H1 (cell line): ENCODE results near the gene KCNJ2. TPM values are rescaled to one million over a fixed set of nuclear protein-coding genes. Genes with fewer than 3 reads are reported as not detected.

Experiments used
- CTCF ChIA-PET: fragments of 300-600 bp; sonication (Branson Sonifier 250); formaldehyde crosslinking; loops from one replicate; lab custom pipeline; 2021; ENCODE audit not compliant: partially characterized antibody; lab: Charles Lee
- POLR2A ChIA-PET: fragments of 300-600 bp; sonication (Branson Sonifier 250); formaldehyde crosslinking; loops from one replicate; lab custom pipeline; 2021; ENCODE audit warnings: inconsistent platforms; ENCODE audit not compliant: partially characterized antibody; lab: Charles Lee
- DNase-seq, 2 experiments: peaks; one replicate each; pipeline versions ENCODE4 v3.0.0 to v3.0.0-alpha.2; 2010 to 2022; ENCODE audit warnings: low spot score in 2 of 2, low read depth in 1 of 2, mixed read lengths in 1 of 2
- FAIRE-seq: peaks from 2 replicates; lab custom pipeline; 2011; peaks lifted over from hg19 to GRCh38; lab: Jason Lieb, UNC
- H2AFZ ChIP-seq: 2 replicates; pipeline ENCODE4 v1.8.1; 2012; ENCODE audit warnings: low read length, inconsistent platforms
- H2AK5ac ChIP-seq: 2 replicates; pipeline ENCODE4 v1.6.1; 2013; ENCODE audit warnings: low read depth, low read length
- H2BK120ac ChIP-seq: replicated peaks from 2 replicates; pipeline ENCODE3; 2013; ENCODE audit warnings: low read depth, low read length, inconsistent platforms
- H2BK12ac ChIP-seq: 2 replicates; pipeline ENCODE4 v1.6.1; 2013; ENCODE audit warnings: low read depth, low read length
- H2BK15ac ChIP-seq: 2 replicates; pipeline ENCODE4 v1.6.1; 2013; ENCODE audit warnings: low read length
- H2BK20ac ChIP-seq: 2 replicates; pipeline ENCODE4 v1.6.1; 2013; ENCODE audit warnings: low read length
- H2BK5ac ChIP-seq: 2 replicates; pipeline ENCODE4 v1.6.1; 2013; ENCODE audit warnings: low read depth, low read length
- H3K14ac ChIP-seq: 2 replicates; pipeline ENCODE4 v1.6.1; 2013; ENCODE audit warnings: inconsistent platforms; ENCODE audit not compliant: insufficient read length
- H3K18ac ChIP-seq: 2 replicates; pipeline ENCODE4 v1.6.1; 2013; ENCODE audit warnings: low read length; ENCODE audit errors: extremely low read depth
- H3K23ac ChIP-seq: 2 replicates; pipeline ENCODE4 v1.6.1; 2013; ENCODE audit warnings: inconsistent platforms; ENCODE audit not compliant: insufficient read length
- H3K23me2 ChIP-seq: 2 replicates; pipeline ENCODE4 v1.6.1; 2013; ENCODE audit warnings: low read depth, low read length
- H3K27ac ChIP-seq: 2 replicates; pipeline ENCODE4 v1.6.1; 2011; ENCODE audit warnings: low read depth, low read length, inconsistent platforms
- H3K27me3 ChIP-seq, 4 experiments: replicated peaks in 1 of 4; 1 replicate in 1 of 4; 2 replicates in 3 of 4; pipeline versions ENCODE4 v1.6.1 to v1.8.1; 2011 to 2013; ENCODE audit warnings: low read length in 3 of 4, mild to moderate bottlenecking in 3 of 4, inconsistent platforms in 2 of 4, mixed read lengths in 2 of 4, moderate library complexity in 1 of 4; ENCODE audit not compliant: control insufficient read depth in 3 of 4, insufficient read depth in 3 of 4; ENCODE audit errors: extremely low read depth in 1 of 4
- H3K36me3 ChIP-seq, 4 experiments: 2 replicates each; pipeline versions ENCODE4 v1.6.1 to v1.8.1; 2011 to 2013; ENCODE audit warnings: mild to moderate bottlenecking in 4 of 4, low read length in 3 of 4, moderate library complexity in 2 of 4, control low read depth in 1 of 4, inconsistent platforms in 1 of 4; ENCODE audit not compliant: insufficient read depth in 4 of 4, control insufficient read depth in 2 of 4
- H3K4ac ChIP-seq: replicated peaks from 2 replicates; pipeline ENCODE3; 2013; ENCODE audit warnings: low read length, low read depth, mixed read lengths, inconsistent platforms; ENCODE audit not compliant: insufficient read length
- H3K4me1 ChIP-seq, 4 experiments: replicated peaks in 1 of 4; 1 replicate in 1 of 4; 2 replicates in 3 of 4; pipeline versions ENCODE4 v1.6.1 to v1.8.1; 2011 to 2013; ENCODE audit warnings: low read length in 3 of 4, inconsistent platforms in 2 of 4, mixed read lengths in 1 of 4; ENCODE audit not compliant: insufficient read depth in 4 of 4, control insufficient read depth in 3 of 4
- H3K4me2 ChIP-seq, 2 experiments: 2 replicates each; pipeline versions ENCODE4 v1.6.1 to v1.8.1; 2011 to 2013; ENCODE audit warnings: low read depth in 2 of 2, low read length in 2 of 2, control low read depth in 1 of 2, inconsistent platforms in 1 of 2, mild to moderate bottlenecking in 1 of 2; ENCODE audit not compliant: insufficient read depth in 1 of 2
- H3K4me3 ChIP-seq, 4 experiments: fragments of 200-600, 300-600 bp in 1 of 4; sonication (generic), shearing (Covaris generic), sonication (Bioruptor Twin) in 1 of 4; 2 replicates each; pipeline versions ENCODE4 v1.5.1 to v1.8.1; 2011 to 2016; ENCODE audit warnings: low read length in 4 of 4, low read depth in 3 of 4, control low read depth in 2 of 4, inconsistent platforms in 2 of 4, mild to moderate bottlenecking in 2 of 4, mixed read lengths in 1 of 4, moderate library complexity in 1 of 4; ENCODE audit not compliant: insufficient read depth in 2 of 4; ENCODE audit errors: extremely low read depth in 1 of 4
- H3K56ac ChIP-seq: replicated peaks from 2 replicates; pipeline ENCODE3; 2013; ENCODE audit warnings: low read depth, mild to moderate bottlenecking, mixed read lengths, low read length, inconsistent platforms; ENCODE audit not compliant: insufficient read length
- H3K79me1 ChIP-seq: 2 replicates; pipeline ENCODE4 v1.6.1; 2013; ENCODE audit warnings: low read depth, low read length, control low read depth
- H3K79me2 ChIP-seq, 2 experiments: 2 replicates each; pipeline versions ENCODE4 v1.6.1 to v1.8.1; 2012 to 2013; ENCODE audit warnings: low read length in 2 of 2, mild to moderate bottlenecking in 2 of 2, inconsistent platforms in 1 of 2; ENCODE audit not compliant: insufficient read depth in 2 of 2, control insufficient read depth in 1 of 2
- H3K9ac ChIP-seq, 4 experiments: replicated peaks in 1 of 4; 1 replicate in 1 of 4; 2 replicates in 3 of 4; pipeline versions ENCODE4 v1.6.1 to v1.8.1; 2011 to 2013; ENCODE audit warnings: low read depth in 3 of 4, low read length in 3 of 4, control low read depth in 2 of 4, mild to moderate bottlenecking in 2 of 4, moderate library complexity in 2 of 4, inconsistent platforms in 1 of 4; ENCODE audit errors: extremely low read depth in 1 of 4
- H3K9me3 ChIP-seq, 2 experiments: 2 replicates each; pipeline versions ENCODE4 v1.6.1 to v1.8.1; 2012 to 2013; ENCODE audit warnings: mild to moderate bottlenecking in 2 of 2, moderate library complexity in 2 of 2, control low read depth in 1 of 2, inconsistent platforms in 1 of 2, low read depth in 1 of 2, low read length in 1 of 2, mixed read lengths in 1 of 2; ENCODE audit not compliant: insufficient read depth in 2 of 2
- H4K20me1 ChIP-seq, 2 experiments: replicated peaks in 1 of 2; 2 replicates each; pipeline versions ENCODE3 to v1.8.1; 2011 to 2013; ENCODE audit warnings: inconsistent platforms in 2 of 2, low read length in 2 of 2, mild to moderate bottlenecking in 1 of 2; ENCODE audit not compliant: insufficient read depth in 2 of 2, control insufficient read depth in 1 of 2
- H4K5ac ChIP-seq: 2 replicates; pipeline ENCODE4 v1.6.1; 2013; ENCODE audit warnings: low read length, low read depth, mixed read lengths, inconsistent platforms; ENCODE audit not compliant: insufficient read length
- H4K8ac ChIP-seq: 2 replicates; pipeline ENCODE4 v1.8.0; 2013; ENCODE audit warnings: mild to moderate bottlenecking, moderate library complexity, low read length, inconsistent platforms; ENCODE audit not compliant: insufficient read depth; ENCODE audit errors: extremely low read depth
- H4K91ac ChIP-seq: replicated peaks from 2 replicates; pipeline ENCODE3; 2013; ENCODE audit warnings: low read length, mixed read lengths, inconsistent platforms; ENCODE audit not compliant: insufficient read length
- ASH2L ChIP-seq: fragments of 200-600, 300-600 bp; sonication (generic); IDR thresholded peaks from one replicate; pipeline ENCODE4 v1.7.1; 2017; ENCODE audit warnings: low read length
- CEBPB ChIP-seq: IDR thresholded peaks from 2 replicates; pipeline ENCODE4 v1.6.1; 2012; ENCODE audit warnings: low read depth, low read length
- CHD2 ChIP-seq: IDR thresholded peaks from 2 replicates; pipeline ENCODE4 v1.6.1; 2012; ENCODE audit warnings: low read length, improper control_type of control experiment
- CTBP2 ChIP-seq: IDR thresholded peaks from 2 replicates; pipeline ENCODE4 v1.7.0; 2011; ENCODE audit warnings: borderline replicate concordance, mild to moderate bottlenecking, moderate library complexity, mixed read lengths, low read length; ENCODE audit not compliant: insufficient read depth, insufficient read length
- GABPA ChIP-seq: IDR thresholded peaks from 2 replicates; pipeline ENCODE4 v1.6.1; 2011; ENCODE audit warnings: mild to moderate bottlenecking, low read length, moderate library complexity, borderline replicate concordance; ENCODE audit not compliant: insufficient read depth
- JUND ChIP-seq: IDR thresholded peaks from 2 replicates; pipeline ENCODE4 v1.6.1; 2011; ENCODE audit warnings: mild to moderate bottlenecking, improper control_type of control experiment, low read length
- KDM4A ChIP-seq: IDR thresholded peaks from one replicate; pipeline ENCODE4 v1.7.1; 2012; ENCODE audit warnings: low read depth, mild to moderate bottlenecking, moderate library complexity, low read length, inconsistent platforms; ENCODE audit not compliant: severe bottlenecking
- KDM5A ChIP-seq: fragments of 200-600 bp; IDR thresholded peaks from 2 replicates; pipeline ENCODE4 v1.7.1; 2012; ENCODE audit warnings: mild to moderate bottlenecking, low read length, inconsistent platforms, mixed read lengths
- NANOG ChIP-seq: IDR thresholded peaks from 2 replicates; pipeline ENCODE4 v1.6.1; 2011; ENCODE audit warnings: low read length, low read depth, mild to moderate bottlenecking, inconsistent platforms; ENCODE audit not compliant: insufficient read depth, poor library complexity, severe bottlenecking
- RAD21 ChIP-seq, 2 experiments: IDR thresholded peaks in 1 of 2; conservative IDR thresholded peaks in 1 of 2; 2 replicates each; pipeline ENCODE4 v1.6.1; 2011; ENCODE audit warnings: low read depth in 2 of 2, low read length in 2 of 2, improper control_type of control experiment in 1 of 2, inconsistent platforms in 1 of 2, mild to moderate bottlenecking in 1 of 2, moderate library complexity in 1 of 2
- RXRA ChIP-seq: IDR thresholded peaks from 2 replicates; pipeline ENCODE4 v1.6.1; 2011; ENCODE audit warnings: low read depth, mild to moderate bottlenecking, low read length, moderate library complexity; ENCODE audit not compliant: insufficient read depth
- SIX5 ChIP-seq: IDR thresholded peaks from 2 replicates; pipeline ENCODE4 v1.6.1; 2011; ENCODE audit warnings: mild to moderate bottlenecking, low read depth, low read length
- SP1 ChIP-seq: IDR thresholded peaks from 2 replicates; pipeline ENCODE4 v1.6.1; 2011; ENCODE audit warnings: low read depth, low read length
- TAF1 ChIP-seq: IDR thresholded peaks from 2 replicates; pipeline ENCODE4 v1.6.1; 2011; ENCODE audit warnings: mild to moderate bottlenecking, low read depth, low read length
- YY1 ChIP-seq: IDR thresholded peaks from 2 replicates; pipeline ENCODE4 v1.6.1; 2011; ENCODE audit warnings: low read depth, mild to moderate bottlenecking, low read length
- WGBS, 2 experiments: shearing (Covaris generic) in 1 of 2; methylation state at CpG; one replicate each; pipeline versions ENCODE4 v1.1.6 to v1.1.7; 2013 to 2015; ENCODE audit warnings: low lambda C conversion rate in 2 of 2, mixed read lengths in 2 of 2, inconsistent platforms in 1 of 2, low coverage in 1 of 2, missing lambda C conversion rate in 1 of 2; ENCODE audit not compliant: insufficient replicate concordance in 2 of 2, insufficient coverage in 1 of 2, insufficient read length in 1 of 2; ENCODE audit errors: extremely low coverage in 1 of 2, missing lambda C conversion rate in 1 of 2; 5-methylcytosine and 5-hydroxymethylcytosine counted together
- polyA plus RNA-seq, 7 experiments: library from polyadenylated mRNA; depleted of rRNA in 3 of 7; stranded (reverse) in 5 of 7; unstranded in 2 of 7; fragments of >200 nt in 5 of 7; fragments of 200-250 nt in 2 of 7; gene quantifications; 1 replicate in 5 of 7; 2 replicates in 1 of 7; 4 replicates in 1 of 7; pipeline versions ENCODE4 v1.2.1 to v1.2.3, GENCODE V29; 2011 to 2013; ENCODE audit warnings: missing spikeins in 2 of 7, mixed read lengths in 2 of 7
- total RNA-seq: library from RNA; stranded (reverse); fragmentation: NEBNext Ultra II Directional; extraction: Animal tissue kit (Norgen Biotek cat#: 25700); gene quantifications from 2 replicates; pipeline ENCODE4 v1.2.1, GENCODE V29; 2021

KCNJ2 gene
- total and polyA plus RNA-seq, 2 of the 8 experiments (the other 6 are each of a cell fraction or from before 2014, with no cell fraction given), result 0.23 to 0.76 TPM

- 0 out of 7 replicates have a peak, but pooled peaks cover 0 to 2% (median 0%) of the 10 kb centered on the region in 4 experiments for H3K4me1 ChIP-seq
- no peak overlapping the region for H2BK120ac ChIP-seq
- H2AK5ac ChIP-seq, result no peak overlapping the region
- H3K27me3 ChIP-seq, result no peaks in the 10 kb centered on the region
- H3K9ac ChIP-seq, result no peak overlapping the region
- no peak overlapping the region for H3K4me2 ChIP-seq
- H3K14ac ChIP-seq, result no peak overlapping the region
- FAIRE-seq (no peak), DNase-seq (no peak)
- 89% methylated on average over 3 of the region's 3 CpGs; no CpG with 5 or more reads in 1 of the 2 experiments for WGBS, 2 experiments
- H3K23ac ChIP-seq, result no peak overlapping the region
- no peaks in the 10 kb centered on the region for H3K79me1 ChIP-seq
- no peak overlapping the region for H4K91ac ChIP-seq
- no peak overlapping the region for H4K5ac ChIP-seq
- ChIA-PET POLR2A (no interaction called here), CTCF (interaction anchor here (0.6 to 1.3 kb wide), 3 partner anchors 354 to 612 kb away, joined by 3 to 4 read pairs (median 4); no protein-coding TSS in a partner anchor)
- no peak overlapping the region for H2BK20ac ChIP-seq
- no peaks in the 10 kb centered on the region for H3K9me3 ChIP-seq
- no peaks in the 10 kb centered on the region for H4K20me1 ChIP-seq
- H3K27ac ChIP-seq, result no peak overlapping the region
- H3K4me3 ChIP-seq, result no peak overlapping the region
- H2BK15ac ChIP-seq, result no peak overlapping the region
- no peak overlapping the region for H3K4ac ChIP-seq
- H2AFZ ChIP-seq, result no peak overlapping the region
- H3K36me3 ChIP-seq, result no peaks in the 10 kb centered on the region
- H3K23me2 ChIP-seq, result no peaks in the 10 kb centered on the region
- no peaks in the 10 kb centered on the region for H3K79me2 ChIP-seq
- H3K56ac ChIP-seq, result no peak overlapping the region
- no peak overlapping the region for H3K18ac ChIP-seq
- H2BK5ac ChIP-seq, result no peak overlapping the region
- no peak overlapping the region for H2BK12ac ChIP-seq
- no peak overlapping the region for H4K8ac ChIP-seq
- no peak for TF ChIP-seq TAF1
- TF ChIP-seq NANOG, result no peak
- TF ChIP-seq GABPA, result no peak
- no peak for TF ChIP-seq CTBP2
- no peak for TF ChIP-seq YY1
- no peak for TF ChIP-seq SIX5
- no peak for TF ChIP-seq KDM5A
- no peak for TF ChIP-seq SP1
- TF ChIP-seq JUND, result no peak
- TF ChIP-seq CHD2, result no peak
- TF ChIP-seq ASH2L, result no peak
- no peak for TF ChIP-seq KDM4A
- no peak for TF ChIP-seq RAD21 (IDR thresholded peaks at IDR 0.05 in 1 of 2, conservative IDR thresholded peaks at IDR 0.05 in 1 of 2; ENCODE audit: low read depth in 2 of 2, low read length in 2 of 2)
- no peak for TF ChIP-seq RXRA
- TF ChIP-seq CEBPB, result no peak
Observed at GRCh38 chr17:70181866-70182265, 12.5 kb downstream of the KCNJ2 start.
